CD4-positive, alpha-beta memory T cell (primary cell): ENCODE measurements around the gene CTPS2. TPM values are rescaled to one million over a fixed set of nuclear protein-coding genes. Genes with fewer than 3 reads are reported as not detected.
"Not testable (repeated sequence)": the region's sequence is repeated elsewhere in the genome, so short reads cannot be mapped to it uniquely, and the experiment has no call there.

Experiments
- CTCF ChIA-PET: fragments of 350-600 bp; sonication (Branson Sonifier 250); formaldehyde crosslinking; loops from one replicate; lab custom pipeline; 2021; ENCODE audit warnings: inconsistent platforms; ENCODE audit not compliant: partially characterized antibody; lab: Charles Lee
- POLR2A ChIA-PET: fragments of 350-600 bp; sonication (Branson Sonifier 250); formaldehyde crosslinking; loops from one replicate; lab custom pipeline; 2021; ENCODE audit not compliant: partially characterized antibody; lab: Charles Lee
- DNase-seq, 5 donors: peaks; one replicate each; pipeline versions ENCODE4 v3.0.0 to v3.0.0-alpha.2; 2020 to 2022; ENCODE audit warnings: mixed read lengths in 1 of 5
- H3K27ac ChIP-seq: one replicate; pipeline ENCODE4 v1.7.0; 2013; ENCODE audit warnings: low read depth, low read length
- H3K27me3 ChIP-seq: 2 replicates; pipeline ENCODE4 v1.7.0; 2013; ENCODE audit warnings: mild to moderate bottlenecking, low read length, moderate library complexity; ENCODE audit not compliant: insufficient read depth
- H3K36me3 ChIP-seq: 2 replicates; pipeline ENCODE4 v1.7.0; 2013; ENCODE audit warnings: mild to moderate bottlenecking, low read length, moderate library complexity; ENCODE audit not compliant: insufficient read depth
- H3K4me1 ChIP-seq: 2 replicates; pipeline ENCODE4 v1.7.0; 2013; ENCODE audit warnings: mild to moderate bottlenecking, low read length, moderate library complexity; ENCODE audit not compliant: insufficient read depth
- H3K4me3 ChIP-seq, 2 donors: one replicate each; pipeline ENCODE4 v1.7.0; 2013; ENCODE audit warnings: low read length in 2 of 2, mild to moderate bottlenecking in 1 of 2
- H3K9me3 ChIP-seq, 2 donors: one replicate each; pipeline ENCODE4 v1.7.0; 2013; ENCODE audit warnings: low read length in 2 of 2, control low read depth in 1 of 2; ENCODE audit not compliant: control insufficient read depth in 1 of 2
- H3K27ac Mint-ChIP-seq, 7 donors: one replicate each; pipeline ENCODE4 v1.8.0; 2020 to 2021; ENCODE audit warnings: mixed read lengths in 7 of 7, mild to moderate bottlenecking in 6 of 7, inconsistent platforms in 3 of 7, moderate library complexity in 3 of 7
- H3K27me3 Mint-ChIP-seq, 2 donors: one replicate each; pipeline ENCODE4 v1.8.0; 2020 to 2021; ENCODE audit warnings: mixed read lengths in 2 of 2
- H3K36me3 Mint-ChIP-seq, 2 donors: one replicate each; pipeline ENCODE4 v1.8.0; 2020 to 2021; ENCODE audit warnings: mixed read lengths in 2 of 2, inconsistent platforms in 1 of 2, mild to moderate bottlenecking in 1 of 2
- H3K4me1 Mint-ChIP-seq, 4 donors: one replicate each; pipeline ENCODE4 v1.8.0; 2020 to 2021; ENCODE audit warnings: mixed read lengths in 4 of 4, mild to moderate bottlenecking in 1 of 4
- H3K4me3 Mint-ChIP-seq, 8 donors: one replicate each; pipeline ENCODE4 v1.8.0; 2020 to 2021; ENCODE audit warnings: mixed read lengths in 8 of 8, mild to moderate bottlenecking in 7 of 8, moderate library complexity in 6 of 8, inconsistent platforms in 3 of 8
- H3K9me3 Mint-ChIP-seq, 8 donors: one replicate each; pipeline ENCODE4 v1.8.0; 2020 to 2021; ENCODE audit warnings: mixed read lengths in 8 of 8, mild to moderate bottlenecking in 5 of 8, inconsistent platforms in 3 of 8, moderate library complexity in 1 of 8
- intact Hi-C: fragments of 100-400 bp; cut with micrococcal nuclease; formaldehyde crosslinking; loops from one replicate; pipeline ENCODE4 v1.15.1; 2023
- polyA plus RNA-seq, 2 donors: library from polyadenylated mRNA; unstranded; fragments of 300-500 nt; fragmentation: Illumina TruSeq; gene quantifications; one replicate each; pipeline ENCODE4 v1.2.3, GENCODE V29; 2021
- total RNA-seq, 2 experiments: library from RNA; stranded (reverse); gene quantifications; one replicate each; pipeline ENCODE4 v1.2.3, GENCODE V29; 2021

The CTPS2 gene
- total and polyA plus RNA-seq, 4 experiments from 2014 or later, result 3.8 to 7.2 (median 5.5) TPM

DNA sequence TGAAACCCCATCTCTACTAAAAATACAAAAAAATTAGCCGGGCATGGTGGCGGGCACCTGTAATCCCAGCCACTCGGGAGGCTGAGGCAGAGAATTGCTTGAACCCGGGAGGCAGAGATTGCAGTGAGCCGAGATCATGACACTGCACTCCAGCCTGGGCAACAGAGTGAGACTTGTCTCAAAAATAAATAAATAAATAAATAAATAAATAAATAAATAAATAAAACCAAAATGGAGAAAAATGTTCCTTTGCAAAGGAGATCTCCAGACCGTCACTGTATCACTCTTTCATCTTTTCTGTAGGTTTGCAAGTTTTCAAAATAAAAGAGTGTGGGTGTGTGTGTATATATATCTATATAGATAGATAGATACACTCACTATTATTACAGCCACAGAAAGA lies 109.2 kb downstream of the CTPS2 start:
- H3K27ac ChIP-seq, result peak overlapping the region; percentile 31

DNA sequence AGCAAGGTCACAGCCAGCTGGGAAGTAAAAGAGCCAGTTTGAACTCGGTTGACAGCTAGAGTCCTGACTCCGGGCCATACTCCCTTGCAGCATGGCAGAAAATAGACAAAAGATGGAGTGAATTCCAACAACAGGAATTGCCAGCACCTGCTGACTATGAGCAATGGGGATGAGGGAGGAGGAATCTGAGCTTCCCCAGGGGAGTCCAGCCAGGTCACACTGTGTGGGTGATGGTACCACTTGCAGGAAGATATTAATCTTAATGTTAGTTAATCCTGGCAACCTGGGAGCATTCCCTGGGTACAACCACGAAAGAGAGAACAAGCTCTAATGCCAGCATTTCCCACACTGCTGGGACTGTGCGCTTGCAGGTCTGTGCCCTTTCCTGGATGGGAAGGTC lies 110.6 kb downstream of the CTPS2 start:
- no peaks in the 10 kb centered on the region for H3K36me3 Mint-ChIP-seq
- H3K4me1 Mint-ChIP-seq, result peaks cover 9 to 25% (median 20%) of the 10 kb centered on the region in 4 donors
- peak overlapping the region in 2 of 7 donors; percentile 15 to 27 for H3K27ac Mint-ChIP-seq
- H3K4me1 ChIP-seq, result peaks cover 24% of the 10 kb centered on the region
- peak overlapping the region in 1 of 8 donors; percentile 2 for H3K4me3 Mint-ChIP-seq
- ChIA-PET CTCF (no interaction called here), POLR2A (no interaction called here)
- DNase-seq, result no peak
- no peaks in the 10 kb centered on the region for H3K27me3 Mint-ChIP-seq
- H3K9me3 Mint-ChIP-seq, result no peaks in the 10 kb centered on the region
- intact Hi-C loops, result loop anchor here (10.0 kb wide), 1 partner anchor 77 kb away; no protein-coding TSS in a partner anchor
- H3K9me3 ChIP-seq, result no peaks in the 10 kb centered on the region
- no peaks in the 10 kb centered on the region for H3K27me3 ChIP-seq
- H3K36me3 ChIP-seq, result no peaks in the 10 kb centered on the region
- H3K4me3 ChIP-seq, result no peak overlapping the region
- H3K27ac ChIP-seq, result no peak overlapping the region

More for the DNA sequence above, 109.2 kb downstream of the CTPS2 start:
- peaks cover 32% of the 10 kb centered on the region for H3K4me1 ChIP-seq
- H3K27me3 Mint-ChIP-seq, H3K4me3 ChIP-seq, H3K27me3 ChIP-seq, H3K9me3 ChIP-seq, H3K36me3 ChIP-seq, DNase-seq, CTCF ChIA-PET, POLR2A ChIA-PET, H3K36me3 Mint-ChIP-seq, H3K9me3 Mint-ChIP-seq: not testable (repeated sequence)
- peak overlapping the region in 4 of 7 donors; percentile 83 to 94 (median 92) for H3K27ac Mint-ChIP-seq
- H3K4me3 Mint-ChIP-seq, result peak overlapping the region in 5 of 8 donors; percentile 69 to 86 (median 77)
- H3K4me1 Mint-ChIP-seq, result peaks cover 9 to 35% (median 27%) of the 10 kb centered on the region in 4 donors
- intact Hi-C loops, result loop anchor here (10.0 kb wide), 1 partner anchor 78 kb away; no protein-coding TSS in a partner anchor

DNA sequence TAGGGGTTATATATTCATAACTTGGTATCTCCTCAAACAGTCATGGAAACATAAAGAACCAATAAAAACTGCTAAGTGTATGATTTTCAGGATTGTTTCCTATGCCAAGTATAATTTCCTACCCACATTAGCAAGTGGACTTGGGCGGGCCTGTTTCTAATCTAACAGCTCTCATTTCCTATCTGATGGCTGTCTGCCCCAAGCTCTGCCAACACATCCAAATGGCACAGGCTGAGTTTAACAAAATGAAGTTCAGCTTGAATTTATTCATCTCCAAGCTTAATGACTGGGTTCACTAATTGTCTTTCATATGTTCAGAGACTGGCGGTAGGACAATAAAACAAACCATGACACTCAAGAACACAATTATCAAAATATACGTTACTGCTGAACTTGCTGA lies 118.0 kb downstream of the CTPS2 start:
- no peak overlapping the region for H3K27ac ChIP-seq
- H3K4me1 Mint-ChIP-seq, result peaks cover 5 to 21% (median 11%) of the 10 kb centered on the region in 4 donors
- ChIA-PET POLR2A (interaction anchor here (1.1 kb wide), 1 partner anchor 10 kb away, joined by 3 read pairs; no protein-coding TSS in a partner anchor), CTCF (no interaction called here)
- DNase-seq, result no peak
- no peaks in the 10 kb centered on the region for H3K9me3 ChIP-seq
- peak overlapping the region in 3 of 7 donors; percentile 16 to 40 (median 39) for H3K27ac Mint-ChIP-seq
- no peak overlapping the region for H3K4me3 Mint-ChIP-seq
- intact Hi-C loops, result no loop called here
- H3K27me3 ChIP-seq, result no peaks in the 10 kb centered on the region
- no peaks in the 10 kb centered on the region for H3K27me3 Mint-ChIP-seq
- H3K36me3 ChIP-seq, result no peaks in the 10 kb centered on the region
- no peak overlapping the region for H3K4me3 ChIP-seq
- no peaks in the 10 kb centered on the region for H3K9me3 Mint-ChIP-seq
- peaks cover 9% of the 10 kb centered on the region for H3K4me1 ChIP-seq
- peaks cover 0 to 11% of the 10 kb centered on the region in 2 donors for H3K36me3 Mint-ChIP-seq

DNA sequence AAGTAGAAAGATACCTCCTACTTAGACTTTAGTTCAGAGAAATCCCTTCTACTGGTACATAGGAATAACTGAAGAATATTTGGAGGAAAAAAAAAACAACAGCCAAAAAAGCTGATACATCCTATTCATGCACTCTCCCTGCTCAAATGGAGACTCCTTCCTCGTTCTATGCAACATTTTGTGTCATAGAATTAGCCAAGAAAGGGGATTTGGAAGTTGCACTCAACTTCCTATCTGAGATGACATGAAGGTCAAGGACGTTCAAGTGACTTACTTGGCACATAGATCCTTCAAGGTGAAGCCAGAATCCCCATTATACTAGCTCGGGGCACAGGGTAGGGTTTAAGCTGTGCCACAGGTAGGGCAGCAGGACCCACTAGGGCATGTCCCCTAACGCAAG lies 118.7 kb downstream of the CTPS2 start:
- ChIA-PET POLR2A (interaction anchor here (1.1 kb wide), 1 partner anchor 9 kb away, joined by 3 read pairs; no protein-coding TSS in a partner anchor), CTCF (no interaction called here)
- peak overlapping the region; percentile 13 to 86 (median 54) for H3K27ac Mint-ChIP-seq
- peak overlapping the region in 7 of 8 donors; percentile 25 to 75 (median 55) for H3K4me3 Mint-ChIP-seq
- intact Hi-C loops, result no loop called here
- no peak overlapping the region for H3K4me3 ChIP-seq
- H3K27me3 Mint-ChIP-seq, result no peaks in the 10 kb centered on the region
- H3K36me3 ChIP-seq, result no peaks in the 10 kb centered on the region
- no peak overlapping the region for H3K27ac ChIP-seq
- H3K36me3 Mint-ChIP-seq, result peaks cover 0 to 11% of the 10 kb centered on the region in 2 donors
- no peaks in the 10 kb centered on the region for H3K9me3 ChIP-seq
- peaks cover 9% of the 10 kb centered on the region for H3K4me1 ChIP-seq
- H3K9me3 Mint-ChIP-seq, result no peaks in the 10 kb centered on the region
- peaks cover 5 to 21% (median 11%) of the 10 kb centered on the region in 4 donors for H3K4me1 Mint-ChIP-seq
- no peak for DNase-seq
- no peaks in the 10 kb centered on the region for H3K27me3 ChIP-seq

DNA sequence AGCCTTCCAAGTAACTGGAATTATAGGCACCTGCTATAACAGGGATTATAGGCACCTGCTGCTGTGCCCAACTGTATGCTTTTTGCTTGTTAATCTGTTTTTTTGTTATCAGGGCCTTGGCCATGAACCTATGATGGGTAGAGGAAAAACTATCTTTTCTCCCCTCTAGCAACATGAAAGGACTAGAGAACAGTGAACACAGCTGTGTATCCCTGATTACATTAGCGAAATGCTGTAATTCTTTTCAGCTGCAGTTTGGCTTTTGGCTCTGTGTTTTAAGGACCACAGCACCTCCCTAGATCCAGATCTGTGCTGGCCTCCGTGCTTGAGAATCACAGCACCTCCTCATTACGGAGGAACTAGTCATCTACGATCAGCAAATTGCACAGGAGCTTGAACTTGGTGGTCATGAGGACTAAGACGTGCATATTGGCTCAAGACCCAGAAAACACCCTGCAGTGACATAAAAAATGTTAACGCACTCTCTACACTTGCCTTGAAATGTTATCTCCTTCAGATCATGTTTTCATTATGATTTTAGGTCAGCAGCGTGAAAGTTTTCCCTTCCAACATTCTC lies 120.2 kb downstream of the CTPS2 start:
- CTCF ChIA-PET, result interaction anchor here (1.5 kb wide), 1 partner anchor 156 kb away, joined by 5 read pairs; no protein-coding TSS in a partner anchor

DNA sequence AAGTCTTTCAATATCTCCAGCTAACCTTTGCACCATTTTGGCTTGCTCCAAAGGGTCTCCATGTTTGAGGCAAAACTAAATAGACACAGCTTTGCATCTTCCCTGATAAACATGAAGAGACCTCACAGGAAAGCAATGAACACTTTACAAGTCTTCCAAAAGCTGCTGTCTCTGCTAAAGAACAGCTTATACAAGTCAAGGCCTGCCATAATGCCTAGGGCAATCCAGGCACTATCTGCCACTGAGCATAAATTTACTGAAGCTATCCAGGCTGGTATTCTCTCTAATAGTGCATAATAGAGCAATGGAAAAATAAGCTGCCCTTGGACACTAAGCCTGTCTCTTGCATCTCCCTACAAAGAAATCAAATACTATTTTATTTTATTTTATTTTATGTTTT lies 122.6 kb downstream of the CTPS2 start:
- ChIA-PET POLR2A (no interaction called here), CTCF (no interaction called here)
- Histone ChIP-seq H3K9me3 (no peaks in the 10 kb centered on the region), H3K4me3 (no peak overlapping the region), H3K36me3 (no peaks in the 10 kb centered on the region), H3K27ac (no peak overlapping the region), H3K4me1 (peaks cover 9% of the 10 kb centered on the region), H3K27me3 (no peaks in the 10 kb centered on the region)
- DNase-seq, result no peak
- Mint-ChIP-seq H3K27me3 (no peaks in the 10 kb centered on the region), H3K4me3 (no peak overlapping the region), H3K36me3 (peaks cover 0 to 11% of the 10 kb centered on the region in 2 donors), H3K9me3 (no peaks in the 10 kb centered on the region), H3K27ac (no peak overlapping the region), H3K4me1 (peaks cover 5 to 21% (median 11%) of the 10 kb centered on the region in 4 donors)
- intact Hi-C loops, result no loop called here

More for the DNA sequence above, 120.2 kb downstream of the CTPS2 start:
- H3K4me1 ChIP-seq, result peaks cover 9% of the 10 kb centered on the region
- no peak overlapping the region for H3K4me3 ChIP-seq
- no peaks in the 10 kb centered on the region for H3K36me3 ChIP-seq
- H3K27ac ChIP-seq, result no peak overlapping the region
- Mint-ChIP-seq H3K36me3 (peaks cover 0 to 11% of the 10 kb centered on the region in 2 donors), H3K27me3 (no peaks in the 10 kb centered on the region), H3K27ac (no peak overlapping the region), H3K4me3 (no peak overlapping the region), H3K4me1 (peaks cover 5 to 21% (median 11%) of the 10 kb centered on the region in 4 donors), H3K9me3 (no peaks in the 10 kb centered on the region)
- H3K27me3 ChIP-seq, result no peaks in the 10 kb centered on the region
- no peaks in the 10 kb centered on the region for H3K9me3 ChIP-seq
- intact Hi-C loops, result no loop called here
- POLR2A ChIA-PET, result no interaction called here
- DNase-seq, result no peak

DNA sequence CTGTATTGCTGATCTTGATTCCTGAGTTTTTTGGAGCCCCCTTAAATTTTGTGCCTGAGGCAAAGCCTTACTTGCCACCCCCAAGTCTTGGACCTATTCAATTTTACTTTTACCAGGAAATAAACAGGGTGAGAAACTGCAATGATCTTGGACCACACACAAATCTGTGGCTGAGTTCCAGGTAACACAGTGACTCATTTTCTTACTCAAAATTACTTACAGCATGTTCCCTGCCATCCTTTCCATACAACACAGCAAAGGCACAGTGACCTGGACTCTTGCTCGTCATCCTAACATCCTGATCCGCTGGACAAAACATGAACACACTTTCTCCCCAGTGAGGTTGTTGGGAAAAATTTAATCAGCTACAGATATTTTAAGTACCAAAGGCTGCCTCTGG lies 123.3 kb downstream of the CTPS2 start:
- Mint-ChIP-seq H3K9me3 (no peaks in the 10 kb centered on the region), H3K4me3 (no peak overlapping the region), H3K27me3 (no peaks in the 10 kb centered on the region), H3K4me1 (peaks cover 5 to 19% (median 10%) of the 10 kb centered on the region in 4 donors), H3K27ac (no peak overlapping the region), H3K36me3 (peaks cover 0 to 11% of the 10 kb centered on the region in 2 donors)
- ChIA-PET CTCF (no interaction called here), POLR2A (no interaction called here)
- no peak overlapping the region for H3K27ac ChIP-seq
- intact Hi-C loops, result no loop called here
- peaks cover 7% of the 10 kb centered on the region for H3K4me1 ChIP-seq
- no peaks in the 10 kb centered on the region for H3K36me3 ChIP-seq
- DNase-seq, result no peak
- H3K9me3 ChIP-seq, result no peaks in the 10 kb centered on the region
- no peak overlapping the region for H3K4me3 ChIP-seq
- H3K27me3 ChIP-seq, result no peaks in the 10 kb centered on the region
